Renal cortical epithelial cell (primary cell): ENCODE data around the gene CAMSAP1. TPM values are rescaled to one million over a fixed set of nuclear protein-coding genes. Genes with fewer than 3 reads are reported as not detected.
"Not testable (repeated sequence)": the region's sequence is repeated elsewhere in the genome, so short reads cannot be mapped to it uniquely, and the experiment has no call there.

ENCODE experiments used
- DNase-seq: peaks from one replicate; pipeline ENCODE4 v3.0.0-alpha.2; 2011; ENCODE audit warnings: low read depth
- total RNA-seq: library from RNA; depleted of rRNA; stranded (reverse); fragments of >200 nt; gene quantifications from 2 replicates; pipeline ENCODE4 v1.2.3, GENCODE V29; 2014

The CAMSAP1 gene
- total RNA-seq, 1 donor from 2014 or later = 39.8 TPM

- no peak for DNase-seq
Observed at GRCh38 chr9:135921749-135922310, 14.5 kb upstream of the CAMSAP1 start.

DNA sequence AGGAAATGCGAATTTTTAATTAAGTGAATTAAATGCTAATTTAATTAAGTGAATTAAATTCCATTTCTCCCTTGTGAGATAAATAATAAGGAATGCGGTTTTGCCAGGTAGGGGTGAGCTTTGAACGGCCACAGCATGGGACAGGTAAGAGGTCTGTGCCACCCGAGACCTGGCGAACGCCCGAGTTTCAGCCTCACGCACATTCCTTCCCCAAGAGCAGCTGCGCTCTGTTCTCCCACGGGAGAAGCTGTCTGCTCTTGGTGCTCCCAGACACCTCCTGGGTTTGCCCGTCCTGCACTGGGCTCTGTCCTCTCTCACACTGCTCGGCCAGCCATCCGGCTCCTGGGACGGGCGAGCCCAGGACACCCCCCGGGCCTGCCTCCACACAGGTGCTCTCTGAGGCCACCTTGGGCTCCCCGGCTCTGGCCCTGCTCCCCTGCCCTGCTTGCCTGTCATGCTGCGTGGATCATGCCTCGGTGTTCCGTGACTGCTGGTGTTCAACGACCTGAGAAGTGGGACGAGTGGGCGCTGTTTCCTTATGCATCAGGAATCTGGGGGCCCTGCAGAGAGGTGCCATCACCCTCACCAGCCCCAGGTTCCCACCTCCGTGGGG lies 13.7 kb upstream of the CAMSAP1 start:
- no peak for DNase-seq

DNA sequence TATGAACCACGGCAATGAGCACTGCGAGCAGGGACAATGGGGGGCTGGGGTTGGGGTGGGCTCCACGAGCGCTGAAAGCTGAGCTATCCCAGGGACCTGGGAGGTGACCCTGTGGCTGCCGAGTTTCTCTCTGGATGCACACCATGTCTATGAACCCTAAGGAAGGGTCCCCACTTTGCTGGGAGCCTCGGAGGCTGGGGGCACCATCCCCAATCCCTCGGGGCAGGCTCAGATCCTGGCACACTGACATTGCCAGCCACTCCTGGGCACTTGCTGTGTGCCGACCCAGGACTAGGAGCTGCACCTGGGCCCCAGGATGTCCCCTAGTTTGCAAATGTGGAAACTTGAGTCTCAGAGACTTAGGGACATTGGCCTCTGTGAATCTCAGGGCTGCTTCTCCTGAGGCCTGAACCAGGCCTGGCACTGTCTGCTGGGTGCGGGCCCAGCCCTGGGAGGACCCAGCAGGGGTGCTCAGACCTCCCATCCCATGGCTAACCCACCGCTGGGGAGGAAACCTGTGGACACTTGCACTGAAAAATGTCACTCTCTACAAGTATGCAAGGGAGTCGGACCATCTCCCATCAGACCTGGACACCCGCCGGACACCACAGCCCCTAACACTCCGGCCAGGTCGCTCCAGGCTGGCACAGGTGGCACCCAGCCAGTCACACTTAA lies 13.0 kb upstream of the CAMSAP1 start:
- no peak for DNase-seq

- no peak for DNase-seq
Observed at GRCh38 chr9:135919318-135919890, 12.1 kb upstream of the CAMSAP1 start.

DNA sequence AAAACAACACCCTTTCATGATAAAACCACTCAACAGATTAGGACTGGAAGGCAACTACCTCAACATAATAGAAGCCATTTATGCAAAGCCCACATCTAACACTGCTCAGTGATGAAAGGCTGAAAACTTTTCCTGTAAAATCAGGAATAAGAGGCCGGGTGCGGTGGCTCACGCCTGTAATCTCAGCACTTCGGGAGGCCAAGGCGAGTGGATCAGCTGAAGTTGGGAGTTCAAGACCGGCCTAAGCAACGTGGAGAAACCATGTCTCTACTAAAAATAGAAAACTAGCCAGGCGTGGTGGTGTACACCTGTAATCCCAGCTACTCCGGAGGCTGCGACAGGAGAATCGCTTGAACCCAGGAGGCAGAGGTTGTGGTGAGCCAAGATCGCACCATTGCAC lies 8.9 kb upstream of the CAMSAP1 start:
- not testable (repeated sequence) for DNase-seq

- no peak for DNase-seq
Observed at GRCh38 chr9:135914921-135915320, 7.6 kb upstream of the CAMSAP1 start.

DNA sequence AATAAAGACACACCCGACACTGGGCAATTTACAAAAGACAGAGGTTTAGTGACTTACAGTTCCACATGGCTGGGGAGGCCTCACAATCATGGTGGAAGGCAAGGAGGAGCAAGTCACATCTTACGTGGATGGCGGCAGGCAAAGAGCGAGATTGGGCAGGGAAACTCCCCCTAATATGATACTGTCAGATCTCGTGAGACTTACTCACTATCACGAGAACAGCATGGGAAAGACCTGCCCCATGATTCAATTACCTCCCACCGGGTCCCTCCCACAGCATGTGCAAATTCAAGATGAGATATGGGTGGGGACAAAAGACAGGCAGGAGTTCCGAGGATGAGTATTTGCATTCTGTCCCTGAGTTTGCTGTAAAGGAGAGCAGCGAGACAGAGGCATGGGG lies 3.9 kb upstream of the CAMSAP1 start:
- not testable (repeated sequence) for DNase-seq

DNA sequence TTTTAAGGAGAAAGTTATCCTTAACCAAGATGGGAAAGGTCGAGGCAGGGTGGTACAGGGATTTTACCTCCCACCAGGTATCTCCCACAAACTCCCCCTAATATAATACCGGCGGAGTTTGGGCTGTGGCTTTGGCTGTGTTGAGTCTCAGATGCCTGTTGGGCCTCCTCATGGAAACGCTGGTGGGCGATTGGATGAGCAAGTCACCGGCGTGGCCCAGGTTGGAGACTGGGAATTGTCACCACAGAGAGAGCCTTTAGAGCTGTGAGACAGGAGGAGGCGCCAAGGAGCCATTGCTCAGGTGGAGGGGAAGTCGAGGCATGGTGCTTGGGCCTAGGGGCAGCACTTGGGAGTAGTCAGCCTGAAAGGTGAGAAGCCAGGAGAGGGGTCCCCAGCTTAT lies 3.4 kb upstream of the CAMSAP1 start:
- no peak for DNase-seq

- no peak for DNase-seq
Observed at GRCh38 chr9:135910216-135910615, 2.9 kb upstream of the CAMSAP1 start.

GRCh38 chr9:135909371-135909770 lies 2.0 kb upstream of the CAMSAP1 start:
- no peak for DNase-seq

DNA sequence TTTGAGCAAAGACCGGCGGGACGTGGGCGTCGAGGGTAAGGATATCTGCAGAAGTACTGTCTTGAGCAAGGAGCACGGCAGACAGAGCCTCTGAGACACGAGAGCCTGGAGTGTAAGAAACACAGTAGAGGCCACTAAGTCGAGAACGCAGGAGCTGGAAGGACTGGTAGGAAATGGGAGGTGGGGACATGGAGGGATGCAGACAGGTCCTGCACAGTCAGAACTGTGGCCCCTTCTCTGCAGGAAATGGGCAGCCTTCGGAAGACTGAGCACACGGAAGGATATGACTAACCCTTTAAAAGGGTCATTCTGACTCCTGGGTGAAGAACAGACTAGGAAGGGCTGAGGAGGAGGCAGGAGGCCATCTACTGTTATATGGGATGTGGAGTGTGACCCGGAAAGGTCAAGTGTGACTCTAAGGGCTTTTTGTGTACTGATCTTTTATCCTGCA lies 1.4 kb upstream of the CAMSAP1 start:
- DNase-seq = no peak

GRCh38 chr9:135908093-135908753 lies 877 bp upstream of the CAMSAP1 start:
- DNase-seq = no peak

DNA sequence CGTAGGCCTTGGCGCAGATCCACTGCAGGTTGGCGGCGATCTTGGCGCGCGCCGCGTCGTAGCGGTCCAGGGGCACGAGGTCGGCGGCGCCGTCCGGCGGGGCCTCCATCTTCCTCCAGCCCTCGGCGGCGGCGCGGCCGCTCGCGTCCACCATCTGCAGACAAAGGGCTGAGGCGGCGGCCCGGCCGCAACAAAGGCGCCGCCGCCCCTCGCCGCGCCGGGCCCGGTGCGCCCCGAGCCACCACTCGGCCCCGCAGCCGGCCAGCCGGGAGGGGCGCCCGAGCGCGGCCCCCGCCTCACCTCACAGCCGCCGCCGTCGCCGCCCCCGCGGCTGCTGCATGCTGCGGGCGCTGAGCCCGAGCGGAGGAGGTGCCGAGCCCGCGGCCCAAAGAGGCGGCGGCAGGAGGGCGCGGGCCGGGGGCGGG lies 328 bp downstream of the CAMSAP1 start:
- no peak for DNase-seq

GRCh38 chr9:135906291-135907005 lies 898 bp downstream of the CAMSAP1 start:
- DNase-seq = peak; percentile 48

GRCh38 chr9:135905380-135906258 lies 1.7 kb downstream of the CAMSAP1 start:
- peak; percentile 40 for DNase-seq

DNA sequence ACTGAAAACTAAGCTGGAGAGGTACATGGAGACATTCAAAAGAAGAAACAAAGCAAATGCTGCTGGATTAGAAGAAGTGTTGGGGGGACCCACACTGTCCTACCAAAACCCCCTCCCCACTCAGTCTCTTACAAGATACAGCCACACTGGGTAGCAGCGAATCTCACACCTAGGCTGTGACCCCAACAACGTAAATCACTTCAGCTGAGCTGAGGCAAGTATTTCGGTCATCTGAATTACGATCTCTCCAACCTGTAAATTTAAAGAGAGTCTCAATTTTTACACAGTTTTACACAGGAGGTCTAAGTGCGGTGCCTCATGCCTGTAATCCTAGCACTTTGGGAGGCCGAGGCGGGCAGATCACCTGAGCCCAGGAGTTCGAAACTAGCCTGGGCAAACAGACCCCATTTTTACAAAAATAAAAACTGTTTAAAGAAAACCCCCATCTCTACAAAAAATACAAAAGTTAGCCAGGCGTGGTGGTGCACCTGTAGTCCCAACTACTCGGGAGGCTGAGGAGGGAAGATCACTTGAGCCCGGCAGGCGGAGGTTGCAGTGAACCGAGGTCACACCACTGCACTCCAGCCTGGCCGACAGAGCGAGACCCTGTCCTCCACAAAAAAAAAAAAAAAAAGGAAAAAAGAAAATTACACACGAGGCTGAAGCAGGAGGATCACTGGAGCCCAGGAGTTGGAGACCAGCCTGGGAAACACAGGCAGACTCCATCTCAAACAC lies 3.4 kb downstream of the CAMSAP1 start:
- no peak for DNase-seq

- no peak for DNase-seq
Observed at GRCh38 chr9:135903358-135903656, 4.0 kb downstream of the CAMSAP1 start.

GRCh38 chr9:135902655-135903357 lies 4.5 kb downstream of the CAMSAP1 start:
- DNase-seq = no peak

DNA sequence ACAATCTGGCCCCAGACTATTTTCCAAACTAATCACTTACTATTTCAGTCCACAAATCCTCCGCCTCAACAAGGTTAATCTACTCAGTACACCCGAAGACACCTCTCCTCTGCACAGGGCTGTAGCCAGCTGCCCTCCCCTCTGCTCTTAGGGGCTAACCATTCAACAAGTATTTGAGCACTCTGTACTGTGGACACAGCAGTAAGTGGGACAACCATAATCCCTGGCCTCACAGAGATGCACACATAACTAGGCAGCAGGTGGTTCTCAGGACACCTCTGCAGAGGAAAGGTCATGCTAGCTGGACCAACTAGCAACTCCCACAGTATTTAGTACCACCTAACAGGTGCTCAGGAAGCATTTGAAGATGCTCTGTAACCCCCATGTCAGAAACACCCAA lies 5.5 kb downstream of the CAMSAP1 start:
- no peak for DNase-seq
